OCI-LY3 (cell line): ENCODE measurements around the gene PRKAR2A.

Experiments used
- H2AFZ ChIP-seq: fragments of 200-600, 300-600 bp; shearing (Covaris generic); 2 replicates; pipeline ENCODE4 v1.6.0; 2014; ENCODE audit warnings: antibody characterized with exemption, low read depth, low read length
- H3K27ac ChIP-seq: fragments of 200-600, 300-600 bp; sonication (generic); 2 replicates; pipeline ENCODE4 v1.5.1; 2014; ENCODE audit warnings: mild to moderate bottlenecking, low read length, moderate library complexity, mixed read lengths
- H3K27me3 ChIP-seq: fragments of 200-600, 300-600 bp; sonication (generic); 2 replicates; pipeline ENCODE4 v1.6.1; 2014; ENCODE audit warnings: low read depth, low read length, mixed read lengths
- H3K36me3 ChIP-seq: fragments of 200-600, 300-600 bp; sonication (generic); replicated peaks from 2 replicates; pipeline ENCODE3; 2014; ENCODE audit warnings: low read depth, low read length, mixed read lengths
- H3K4me1 ChIP-seq: fragments of 300-600, 200-600 bp; sonication (generic); 2 replicates; pipeline ENCODE4 v1.6.1; 2014; ENCODE audit warnings: low read length, mixed read lengths
- H3K4me2 ChIP-seq: fragments of 200-600, 300-600 bp; sonication (generic); 2 replicates; pipeline ENCODE4 v1.6.1; 2014; ENCODE audit warnings: low read length, mixed read lengths
- H3K4me3 ChIP-seq: fragments of 300-600, 200-600 bp; sonication (generic); 2 replicates; pipeline ENCODE4 v1.5.1; 2014; ENCODE audit warnings: antibody characterized with exemption, mild to moderate bottlenecking, low read length, moderate library complexity
- H3K79me2 ChIP-seq: fragments of 300-600, 200-600 bp; shearing (Covaris generic); 2 replicates; pipeline ENCODE4 v1.6.1; 2014; ENCODE audit warnings: mild to moderate bottlenecking, low read length, mixed read lengths
- H3K9ac ChIP-seq: fragments of 300-600, 200-600 bp; shearing (Covaris generic); 2 replicates; pipeline ENCODE4 v1.6.0; 2014; ENCODE audit warnings: mild to moderate bottlenecking, low read length, moderate library complexity
- H3K9me3 ChIP-seq: fragments of 200-600, 300-600 bp; shearing (Covaris generic); 2 replicates; pipeline ENCODE4 v1.6.1; 2014; ENCODE audit warnings: low read length, mixed read lengths; ENCODE audit not compliant: insufficient read depth
- H4K20me1 ChIP-seq: fragments of 200-600, 300-600 bp; sonication (generic); 2 replicates; pipeline ENCODE4 v1.6.1; 2016; ENCODE audit warnings: low read length, mixed read lengths; ENCODE audit not compliant: insufficient read depth
- EZH2phosphoT487 ChIP-seq: fragments of 200-600 bp; shearing (Covaris generic); IDR thresholded peaks from 2 replicates; pipeline ENCODE4 v1.6.1; 2018; ENCODE audit warnings: antibody characterized with exemption, mixed run types, low read depth
- TF ChIP-seq, protein P1 (sequence below): fragments of 200-600, 300-600 bp; sonication (generic); IDR thresholded peaks from 2 replicates; pipeline ENCODE4 v1.5.1; 2014; ENCODE audit warnings: antibody characterized with exemption, low read length, low read depth

The PRKAR2A gene

DNA sequence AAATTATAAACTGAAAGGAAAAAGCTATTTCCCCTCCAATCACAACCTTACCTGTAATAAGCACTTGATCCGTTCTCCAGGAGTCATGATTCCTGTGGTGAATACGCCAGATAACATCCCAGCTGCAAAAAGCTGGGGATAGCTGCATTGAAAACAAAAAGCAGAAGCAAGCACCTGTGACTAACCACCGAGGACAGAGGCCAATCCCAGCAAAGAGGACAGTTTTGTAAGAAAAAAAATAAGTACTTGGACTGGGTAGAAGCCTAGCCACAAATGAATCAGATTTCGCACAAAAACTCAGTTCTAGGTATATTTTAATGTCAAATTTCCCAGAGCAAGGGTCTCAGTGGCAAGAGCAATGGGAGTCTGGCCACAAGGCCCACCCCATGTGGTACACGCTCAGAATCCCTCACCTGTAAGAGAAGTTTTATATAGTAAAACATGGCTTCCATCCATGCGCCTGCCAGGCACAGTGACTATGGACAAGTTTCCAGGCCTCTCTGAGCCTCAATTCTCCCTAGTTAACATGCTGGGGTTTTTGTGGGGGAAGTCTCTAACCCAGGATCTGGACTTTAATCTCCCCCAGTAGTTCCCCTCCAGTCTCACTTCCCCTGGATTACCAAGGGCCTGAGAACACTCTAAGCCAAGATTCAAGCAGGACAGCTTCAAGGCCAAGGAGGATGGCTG, 31.8 kb upstream of the PRKAR2A start:
- Histone ChIP-seq H3K9me3 (no peaks in the 10 kb centered on the region), H3K36me3 (peaks cover 3% of the 10 kb centered on the region), H3K9ac (peak overlapping the region; percentile 50), H3K79me2 (no peaks in the 10 kb centered on the region), H3K27me3 (no peaks in the 10 kb centered on the region), H3K4me1 (peaks cover 27% of the 10 kb centered on the region), H3K4me2 (peak overlapping the region; percentile 88), H2AFZ (peak overlapping the region; percentile 17; the same call in 1 of the 2 replicates), H3K27ac (peak overlapping the region; percentile 80), H3K4me3 (peak overlapping the region; percentile 61), H4K20me1 (no peaks in the 10 kb centered on the region)
- no peak for TF ChIP-seq EZH2phosphoT487
- TF ChIP-seq, protein P1, sequence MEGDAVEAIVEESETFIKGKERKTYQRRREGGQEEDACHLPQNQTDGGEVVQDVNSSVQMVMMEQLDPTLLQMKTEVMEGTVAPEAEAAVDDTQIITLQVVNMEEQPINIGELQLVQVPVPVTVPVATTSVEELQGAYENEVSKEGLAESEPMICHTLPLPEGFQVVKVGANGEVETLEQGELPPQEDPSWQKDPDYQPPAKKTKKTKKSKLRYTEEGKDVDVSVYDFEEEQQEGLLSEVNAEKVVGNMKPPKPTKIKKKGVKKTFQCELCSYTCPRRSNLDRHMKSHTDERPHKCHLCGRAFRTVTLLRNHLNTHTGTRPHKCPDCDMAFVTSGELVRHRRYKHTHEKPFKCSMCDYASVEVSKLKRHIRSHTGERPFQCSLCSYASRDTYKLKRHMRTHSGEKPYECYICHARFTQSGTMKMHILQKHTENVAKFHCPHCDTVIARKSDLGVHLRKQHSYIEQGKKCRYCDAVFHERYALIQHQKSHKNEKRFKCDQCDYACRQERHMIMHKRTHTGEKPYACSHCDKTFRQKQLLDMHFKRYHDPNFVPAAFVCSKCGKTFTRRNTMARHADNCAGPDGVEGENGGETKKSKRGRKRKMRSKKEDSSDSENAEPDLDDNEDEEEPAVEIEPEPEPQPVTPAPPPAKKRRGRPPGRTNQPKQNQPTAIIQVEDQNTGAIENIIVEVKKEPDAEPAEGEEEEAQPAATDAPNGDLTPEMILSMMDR: no peak

DNA sequence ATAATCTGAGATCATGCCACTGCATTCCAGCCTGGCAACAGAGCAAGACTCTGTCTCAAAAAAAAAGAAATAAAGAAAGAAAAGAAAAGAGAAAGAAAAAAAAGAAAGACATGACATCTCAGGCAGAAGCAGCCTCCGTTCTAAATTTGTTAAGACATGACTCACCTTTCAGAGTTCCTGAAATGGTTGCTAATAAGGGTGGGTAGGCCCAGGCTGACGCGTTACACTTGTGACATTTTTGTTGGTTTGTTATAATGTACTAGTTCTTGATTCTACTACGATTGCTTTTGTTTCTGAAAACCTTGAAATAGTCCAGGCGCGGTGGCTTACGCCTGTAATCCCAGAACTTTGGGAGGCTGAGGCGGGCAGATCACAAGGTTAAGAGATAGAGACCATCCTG, 30.0 kb upstream of the PRKAR2A start:
- H3K4me2 ChIP-seq: no peak overlapping the region
- no peaks in the 10 kb centered on the region for H3K36me3 ChIP-seq
- no peak overlapping the region for H3K27ac ChIP-seq
- no peak for TF ChIP-seq EZH2phosphoT487
- TF ChIP-seq, protein P1: no peak
- H3K4me3 ChIP-seq: no peak overlapping the region
- no peaks in the 10 kb centered on the region for H3K27me3 ChIP-seq
- H3K9me3 ChIP-seq: no peaks in the 10 kb centered on the region
- peaks cover 27% of the 10 kb centered on the region for H3K4me1 ChIP-seq
- no peak overlapping the region for H2AFZ ChIP-seq
- no peaks in the 10 kb centered on the region for H4K20me1 ChIP-seq
- H3K79me2 ChIP-seq: no peaks in the 10 kb centered on the region
- no peak overlapping the region for H3K9ac ChIP-seq

DNA sequence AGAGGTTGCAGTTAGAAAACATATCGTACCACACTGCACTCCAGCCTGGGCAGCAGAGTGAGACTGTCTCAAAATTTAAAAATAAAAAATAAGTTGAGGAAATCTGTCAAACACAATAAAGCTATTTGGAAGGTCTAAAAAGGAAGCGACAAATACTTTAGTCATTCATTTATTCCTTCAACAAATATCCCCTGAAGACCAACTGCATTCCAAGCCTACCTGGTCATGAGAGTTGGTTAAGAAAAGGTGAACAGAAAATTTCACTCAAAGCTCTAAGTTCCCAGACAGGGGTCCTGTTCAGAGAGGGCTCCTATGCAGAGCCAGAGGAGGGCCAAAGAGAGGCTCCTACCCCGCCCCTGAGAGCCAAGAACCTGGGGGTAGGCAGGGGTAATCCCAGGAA, 15.4 kb upstream of the PRKAR2A start:
- H3K4me2 ChIP-seq: no peak overlapping the region
- H2AFZ ChIP-seq: no peak overlapping the region
- TF ChIP-seq, protein P1: no peak

DNA sequence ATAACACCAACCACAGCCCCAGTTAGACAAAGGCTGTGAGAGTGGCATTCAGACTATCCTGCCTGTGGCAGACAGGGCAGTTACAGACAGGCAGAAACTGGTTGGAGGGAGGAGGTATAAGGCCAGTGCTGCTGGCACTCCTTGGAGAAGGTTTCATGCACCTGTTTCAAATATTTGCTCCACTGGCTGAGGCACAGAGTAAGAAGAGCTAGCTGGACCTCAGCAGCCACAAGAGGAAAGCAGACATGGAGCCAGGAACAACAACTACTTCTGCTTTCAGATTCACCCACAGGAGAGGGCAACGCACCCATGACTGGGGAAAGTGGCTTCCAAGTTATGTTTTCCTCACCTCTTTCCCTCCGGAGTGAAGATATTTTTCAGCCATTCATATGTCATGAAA, 11.5 kb upstream of the PRKAR2A start:
- H4K20me1 ChIP-seq: no peaks in the 10 kb centered on the region
- no peaks in the 10 kb centered on the region for H3K79me2 ChIP-seq
- TF ChIP-seq, protein P1: no peak
- TF ChIP-seq EZH2phosphoT487: no peak
- H3K9ac ChIP-seq: no peak overlapping the region
- no peak overlapping the region for H2AFZ ChIP-seq
- H3K9me3 ChIP-seq: no peaks in the 10 kb centered on the region
- H3K36me3 ChIP-seq: peaks cover 7% of the 10 kb centered on the region
- peaks cover 10% of the 10 kb centered on the region for H3K4me1 ChIP-seq
- no peak overlapping the region for H3K4me3 ChIP-seq
- H3K4me2 ChIP-seq: no peak overlapping the region; the same call in 1 of the 2 replicates
- no peak overlapping the region for H3K27ac ChIP-seq
- H3K27me3 ChIP-seq: no peaks in the 10 kb centered on the region

More for the DNA sequence above, 15.4 kb upstream of the PRKAR2A start:
- Histone ChIP-seq H3K9me3 (no peaks in the 10 kb centered on the region), H3K4me3 (no peak overlapping the region), H3K27me3 (no peaks in the 10 kb centered on the region), H3K4me1 (peaks cover 10% of the 10 kb centered on the region), H3K79me2 (no peaks in the 10 kb centered on the region), H3K9ac (no peak overlapping the region), H4K20me1 (no peaks in the 10 kb centered on the region), H3K36me3 (peaks cover 7% of the 10 kb centered on the region), H3K27ac (no peak overlapping the region)
